Liver (tissue), 3 donors: Measurements from ENCODE around the gene ZNF605.

ENCODE experiments used
- CTCF ChIP-seq: fragments of 150-350 bp; IDR thresholded peaks from 2 replicates; pipeline ENCODE4 v1.5.1; 2017; ENCODE audit warnings: improper control_type of control experiment, low read depth, low read length; ENCODE audit not compliant: missing input control
- REST ChIP-seq: IDR thresholded peaks from 2 replicates; pipeline ENCODE4 v1.6.1; 2016; ENCODE audit warnings: antibody characterized with exemption, mild to moderate bottlenecking
- TAF1 ChIP-seq: conservative IDR thresholded peaks from 2 replicates; pipeline ENCODE4 v1.6.1; 2016; ENCODE audit warnings: antibody characterized with exemption, mild to moderate bottlenecking
- YY1 ChIP-seq: IDR thresholded peaks from 2 replicates; pipeline ENCODE4 v1.6.1; 2016; ENCODE audit warnings: antibody characterized with exemption, mild to moderate bottlenecking
- donor health status: healthy.
- donor health status: healthy.

DNA sequence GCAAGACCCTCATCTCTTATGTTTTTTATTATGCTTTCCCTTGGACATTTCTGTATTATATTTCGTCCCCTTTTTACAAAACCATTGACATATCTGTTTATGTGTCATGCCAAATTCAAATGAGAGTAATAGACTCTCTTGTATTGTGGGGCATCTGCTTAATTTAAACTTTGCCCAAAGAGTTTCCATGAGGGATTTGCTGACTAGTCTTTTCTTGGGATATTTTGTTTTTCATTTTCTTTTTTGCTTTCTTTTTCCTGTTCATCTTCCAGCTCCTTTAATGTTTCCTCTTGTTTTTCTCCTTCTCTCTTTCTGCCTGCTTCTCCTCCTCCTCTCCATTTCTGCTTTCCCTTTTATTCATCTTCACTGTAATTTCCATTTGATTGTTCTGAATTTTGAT, 16.3 kb upstream of the ZNF605 start:
- no peak for TF ChIP-seq REST
- TF ChIP-seq CTCF = no peak
- no peak for TF ChIP-seq YY1
- no peak for TF ChIP-seq TAF1
